Lower lobe of right lung (tissue), 2 donors: Measurements from ENCODE around the gene ST3GAL2. TPM values are rescaled to one million over a fixed set of nuclear protein-coding genes. Genes with fewer than 3 reads are reported as not detected.

ENCODE experiments used
- ATAC-seq, 2 donors: fragments of 200-7000 bp; cut with Tn5 transposase; one replicate each; pipeline ENCODE4 v1.9.1; 2020 to 2022; ENCODE audit warnings: mild to moderate bottlenecking in 2 of 2, moderate library complexity in 2 of 2
- DNase-seq: peaks from one replicate; pipeline ENCODE4 v3.0.0-alpha.2; 2020
- H3K27ac ChIP-seq: fragments of 200-600 bp; one replicate; pipeline ENCODE4 v1.8.0; 2022
- H3K27me3 ChIP-seq: fragments of 200-600 bp; one replicate; pipeline ENCODE4 v1.8.0; 2022; ENCODE audit warnings: low read depth
- H3K36me3 ChIP-seq: fragments of 200-600 bp; one replicate; pipeline ENCODE4 v1.8.0; 2022; ENCODE audit warnings: mild to moderate bottlenecking
- H3K4me1 ChIP-seq: fragments of 200-600 bp; one replicate; pipeline ENCODE4 v1.8.0; 2022
- H3K4me3 ChIP-seq: fragments of 200-600 bp; one replicate; pipeline ENCODE4 v1.8.0; 2022; ENCODE audit warnings: mild to moderate bottlenecking
- H3K9me3 ChIP-seq: fragments of 200-600 bp; one replicate; pipeline ENCODE4 v1.8.0; 2022
- intact Hi-C: fragments of 100-400 bp; cut with DNase I; formaldehyde crosslinking; loops from one replicate; pipeline ENCODE4 v1.11.0; 2022
- total RNA-seq: library from RNA; stranded (reverse); fragmentation: NEBNext Ultra II Directional; extraction: Animal tissue kit (Norgen Biotek cat#: 25700); gene quantifications from one replicate; pipeline ENCODE4 v1.2.1, GENCODE V29; 2021
- TF ChIP-seq, protein P1 (sequence below): fragments of 200-600 bp; IDR thresholded peaks from one replicate; pipeline ENCODE4 v1.8.0; 2022; ENCODE audit warnings: antibody characterized with exemption, mild to moderate bottlenecking
- donor health status: DM: no; HTN: yes; CAD: no; lungs with severe emphysema.

ST3GAL2 gene
- total RNA-seq, 1 donor from 2014 or later: 31.8 TPM

DNA sequence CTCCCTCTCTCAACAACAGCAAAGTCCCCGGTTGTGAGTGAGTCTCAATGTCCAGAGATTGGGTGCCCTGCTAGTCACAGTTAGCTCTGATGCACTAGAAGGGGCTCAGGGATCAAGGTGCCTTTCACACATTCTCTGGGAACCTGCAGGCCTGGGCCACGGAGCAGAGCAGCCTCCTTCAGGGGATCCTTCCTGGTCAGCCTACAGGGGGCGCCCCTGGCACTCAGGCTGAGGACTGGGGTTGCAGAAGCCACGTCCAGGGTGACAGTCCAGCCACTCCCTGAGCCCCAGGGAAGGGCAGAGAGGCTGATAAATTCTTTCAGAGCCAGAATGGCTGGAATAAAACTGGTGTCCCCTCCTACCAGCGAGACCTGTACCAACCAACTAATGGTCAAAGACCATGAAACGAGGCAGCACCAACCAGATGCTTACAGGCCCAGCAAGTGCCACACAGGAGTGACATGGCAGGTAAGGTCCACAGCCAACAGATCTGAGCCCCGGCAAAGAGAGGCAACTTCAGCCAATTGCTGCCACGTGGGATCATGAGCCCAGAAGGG, 43.5 kb downstream of the ST3GAL2 start:
- ATAC-seq: peak; percentile 88 to 92

DNA sequence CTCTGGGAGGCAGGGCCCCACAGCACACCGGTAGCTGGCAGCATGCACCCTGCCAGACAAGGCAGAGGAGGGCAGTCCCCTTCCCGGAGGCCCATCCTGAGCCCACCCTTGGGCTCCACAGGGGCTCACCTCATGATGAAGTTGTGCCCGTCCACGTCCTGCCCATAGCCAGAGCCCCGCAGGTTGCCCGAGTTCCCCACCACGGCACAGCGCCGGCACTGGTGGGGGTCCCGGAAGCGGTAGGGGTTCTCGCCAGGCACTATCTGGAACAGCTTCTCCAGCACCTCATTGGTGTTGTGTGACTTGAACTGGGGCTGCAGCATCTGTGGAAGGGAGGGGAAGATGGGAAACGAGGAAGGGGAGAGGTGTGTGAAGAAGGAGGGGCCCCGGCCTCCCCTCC, 44.0 kb downstream of the ST3GAL2 start:
- Histone ChIP-seq H3K4me3 (no peak overlapping the region), H3K27ac (no peak overlapping the region), H3K27me3 (no peaks in the 10 kb centered on the region), H3K36me3 (peaks cover 23% of the 10 kb centered on the region), H3K4me1 (no peaks in the 10 kb centered on the region), H3K9me3 (no peaks in the 10 kb centered on the region)
- no peak for DNase-seq
- no peak for ATAC-seq
- intact Hi-C loops: no loop called here
- TF ChIP-seq, protein P1, sequence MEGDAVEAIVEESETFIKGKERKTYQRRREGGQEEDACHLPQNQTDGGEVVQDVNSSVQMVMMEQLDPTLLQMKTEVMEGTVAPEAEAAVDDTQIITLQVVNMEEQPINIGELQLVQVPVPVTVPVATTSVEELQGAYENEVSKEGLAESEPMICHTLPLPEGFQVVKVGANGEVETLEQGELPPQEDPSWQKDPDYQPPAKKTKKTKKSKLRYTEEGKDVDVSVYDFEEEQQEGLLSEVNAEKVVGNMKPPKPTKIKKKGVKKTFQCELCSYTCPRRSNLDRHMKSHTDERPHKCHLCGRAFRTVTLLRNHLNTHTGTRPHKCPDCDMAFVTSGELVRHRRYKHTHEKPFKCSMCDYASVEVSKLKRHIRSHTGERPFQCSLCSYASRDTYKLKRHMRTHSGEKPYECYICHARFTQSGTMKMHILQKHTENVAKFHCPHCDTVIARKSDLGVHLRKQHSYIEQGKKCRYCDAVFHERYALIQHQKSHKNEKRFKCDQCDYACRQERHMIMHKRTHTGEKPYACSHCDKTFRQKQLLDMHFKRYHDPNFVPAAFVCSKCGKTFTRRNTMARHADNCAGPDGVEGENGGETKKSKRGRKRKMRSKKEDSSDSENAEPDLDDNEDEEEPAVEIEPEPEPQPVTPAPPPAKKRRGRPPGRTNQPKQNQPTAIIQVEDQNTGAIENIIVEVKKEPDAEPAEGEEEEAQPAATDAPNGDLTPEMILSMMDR: no peak

More for the DNA sequence above, 43.5 kb downstream of the ST3GAL2 start:
- intact Hi-C loops: no loop called here
- H3K36me3 ChIP-seq: peaks cover 26% of the 10 kb centered on the region
- H3K4me1 ChIP-seq: no peaks in the 10 kb centered on the region
- TF ChIP-seq, protein P1: peak; percentile 85
- H3K27ac ChIP-seq: no peak overlapping the region
- H3K9me3 ChIP-seq: no peaks in the 10 kb centered on the region
- no peaks in the 10 kb centered on the region for H3K27me3 ChIP-seq
- DNase-seq: peak; percentile 85
- H3K4me3 ChIP-seq: no peak overlapping the region

DNA sequence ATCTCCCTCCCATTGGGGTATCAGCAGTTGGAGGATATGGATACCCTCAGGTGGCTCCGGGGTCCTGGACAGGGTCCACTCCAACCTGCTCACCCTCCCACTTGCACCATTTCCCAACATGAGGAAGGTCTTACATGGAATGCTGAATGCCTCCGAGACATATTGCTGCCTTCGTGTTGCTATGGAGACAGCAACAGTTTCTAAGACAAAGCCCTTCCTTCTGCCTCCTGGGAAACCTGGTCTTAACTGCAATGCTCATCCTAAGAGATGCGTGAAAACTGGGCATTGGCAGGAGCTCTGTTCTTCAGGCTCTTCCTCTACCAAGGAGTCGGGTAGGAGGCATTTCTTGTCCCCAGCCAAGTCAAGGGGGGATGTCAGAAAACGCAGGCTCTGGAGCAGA, 45.2 kb downstream of the ST3GAL2 start:
- DNase-seq (no peak), ATAC-seq (no peak)
- TF ChIP-seq, protein P1: no peak
- Histone ChIP-seq H3K9me3 (no peaks in the 10 kb centered on the region), H3K27ac (no peak overlapping the region), H3K4me1 (no peaks in the 10 kb centered on the region), H3K27me3 (no peaks in the 10 kb centered on the region), H3K36me3 (peaks cover 16% of the 10 kb centered on the region), H3K4me3 (no peak overlapping the region)
- intact Hi-C loops: no loop called here

DNA sequence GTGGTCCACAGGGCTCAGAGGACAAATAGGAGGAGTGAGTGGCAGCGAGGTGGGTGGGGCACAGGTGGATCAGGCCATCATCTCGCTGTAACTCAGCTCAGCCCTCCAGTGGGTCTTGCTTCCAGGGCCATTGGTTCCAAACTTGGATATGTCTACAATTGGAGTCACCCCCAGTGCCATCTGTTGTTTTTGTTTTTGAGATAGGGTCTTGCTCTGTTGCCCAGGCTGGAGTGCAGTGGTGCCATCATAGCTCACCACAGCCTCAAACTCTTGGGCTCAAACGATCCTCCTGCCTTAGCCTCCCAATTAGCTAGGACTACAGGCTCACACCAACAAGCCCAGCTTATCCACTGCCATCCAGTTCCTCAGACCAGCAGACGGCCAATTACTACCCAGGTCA, 46.3 kb downstream of the ST3GAL2 start:
- ATAC-seq (no peak), DNase-seq (no peak)
- Histone ChIP-seq H3K4me1 (no peaks in the 10 kb centered on the region), H3K4me3 (no peak overlapping the region), H3K27me3 (no peaks in the 10 kb centered on the region), H3K27ac (no peak overlapping the region), H3K36me3 (peaks cover 16% of the 10 kb centered on the region), H3K9me3 (no peaks in the 10 kb centered on the region)
- TF ChIP-seq, protein P1: no peak
- intact Hi-C loops: no loop called here

DNA sequence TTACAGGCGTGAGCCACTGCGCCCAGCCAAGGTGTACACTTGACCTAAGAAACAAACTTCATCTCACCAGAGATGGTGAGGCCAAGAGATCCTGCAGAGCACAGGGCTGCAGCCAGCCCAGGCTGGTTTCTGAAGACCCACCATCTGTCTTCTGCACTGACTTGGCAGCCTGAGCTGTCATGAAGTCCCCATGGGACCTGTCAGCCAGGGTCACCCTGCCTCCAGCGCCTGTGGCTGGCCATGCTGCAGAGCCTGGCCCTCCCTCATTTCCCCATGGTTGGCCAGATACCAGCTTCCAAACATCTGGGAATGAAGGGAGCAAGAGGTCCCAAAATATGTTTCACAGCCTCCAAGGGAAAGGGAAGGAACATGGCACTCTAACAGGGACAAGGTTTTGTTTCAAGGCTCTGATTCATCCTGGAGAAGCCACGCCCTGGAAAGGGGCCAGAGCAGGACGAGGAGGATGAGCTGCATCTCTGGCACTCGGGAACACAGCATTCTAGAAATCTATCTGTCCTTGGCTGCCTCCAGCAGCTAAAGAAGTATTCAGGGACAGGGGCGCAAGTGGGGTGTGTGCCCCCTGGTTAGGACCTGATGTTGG, 46.9 kb downstream of the ST3GAL2 start:
- Histone ChIP-seq H3K4me3 (no peak overlapping the region), H3K36me3 (peaks cover 22% of the 10 kb centered on the region), H3K27ac (no peak overlapping the region), H3K9me3 (no peaks in the 10 kb centered on the region), H3K4me1 (no peaks in the 10 kb centered on the region), H3K27me3 (no peaks in the 10 kb centered on the region)
- DNase-seq (no peak), ATAC-seq (no peak)
- TF ChIP-seq, protein P1: no peak
- intact Hi-C loops: no loop called here
